Gastroesophageal sphincter (tissue), 4 donors: ENCODE measurements around the gene NUP155. TPM values are rescaled to one million over a fixed set of nuclear protein-coding genes. Genes with fewer than 3 reads are reported as not detected.
"Not testable (repeated sequence)": the region's sequence is repeated elsewhere in the genome, so short reads cannot be mapped to it uniquely, and the experiment has no call there.

Source experiments
- ATAC-seq: fragments of 150-250 bp; one replicate; pipeline ENCODE4 v1.9.1; 2016; ENCODE audit warnings: mild to moderate bottlenecking, moderate library complexity
- H3K27ac ChIP-seq, 4 donors: fragments of 200-600 bp; sonication (generic) in 3 of 4; 1 replicate in 3 of 4; 2 replicates in 1 of 4; pipeline ENCODE4 v1.5.1; 2016 to 2019
- H3K27me3 ChIP-seq: fragments of 200-600 bp; sonication (generic); one replicate; pipeline ENCODE4 v1.5.1; 2019
- H3K36me3 ChIP-seq, 2 donors: fragments of 200-600 bp; sonication (generic); one replicate each; pipeline ENCODE4 v1.5.1; 2019; ENCODE audit warnings: control low read depth in 1 of 2
- H3K4me1 ChIP-seq, 3 donors: fragments of 200-600 bp; sonication (generic); 1 replicate in 2 of 3; 2 replicates in 1 of 3; pipeline ENCODE4 v1.5.1; 2016 to 2019; ENCODE audit warnings: control low read depth in 2 of 3
- H3K4me3 ChIP-seq, 2 donors: fragments of 200-600 bp; sonication (generic); one replicate each; pipeline ENCODE4 v1.5.1; 2019; ENCODE audit warnings: mild to moderate bottlenecking in 1 of 2, moderate library complexity in 1 of 2
- H3K9me3 ChIP-seq, 3 donors: fragments of 200-600 bp; sonication (generic); one replicate each; pipeline ENCODE4 v1.5.1; 2017 to 2019; ENCODE audit warnings: control low read depth in 2 of 3
- CTCF ChIP-seq, 4 experiments: fragments of 200-600 bp in 2 of 4; fragments of 450-650 bp in 2 of 4; sonication (generic) in 1 of 4; IDR thresholded peaks; one replicate each; pipeline ENCODE4 v1.5.1; 2017 to 2019; ENCODE audit warnings: antibody characterized with exemption in 4 of 4, mild to moderate bottlenecking in 2 of 4, moderate library complexity in 2 of 4
- EP300 ChIP-seq: sonication (generic); formaldehyde crosslinking; IDR thresholded peaks from one replicate; pipeline ENCODE4 v1.6.1; 2017; ENCODE audit warnings: antibody characterized with exemption, mild to moderate bottlenecking
- POLR2A ChIP-seq, 2 donors: fragments of 450-650 bp; IDR thresholded peaks; one replicate each; pipeline ENCODE4 v1.6.1; 2017; ENCODE audit warnings: antibody characterized with exemption in 2 of 2, mild to moderate bottlenecking in 2 of 2, moderate library complexity in 1 of 2
- POLR2AphosphoS5 ChIP-seq: sonication (generic); formaldehyde crosslinking; IDR thresholded peaks from one replicate; pipeline ENCODE4 v1.6.1; 2017; ENCODE audit warnings: antibody characterized with exemption
- WGBS, 2 donors: methylation state at CpG; one replicate each; pipeline ENCODE4 v1.1.5; 2018; ENCODE audit warnings: low coverage in 1 of 2; 5-methylcytosine and 5-hydroxymethylcytosine counted together
- total RNA-seq, 4 donors: library from RNA; depleted of rRNA; stranded (reverse); fragments of >200 nt; gene quantifications; one replicate each; pipeline ENCODE4 v1.1.0, GENCODE V29; 2016

Gene NUP155
- total RNA-seq, 4 donors from 2014 or later: 15.6 to 22.3 (median 18.8) TPM

- H3K4me1 ChIP-seq: no peaks in the 10 kb centered on the region
- H3K27ac ChIP-seq: no peak overlapping the region
- ATAC-seq: no peak
- H3K36me3 ChIP-seq: peaks cover 0 to 97% of the 10 kb centered on the region in 2 donors
- 92 to 97% methylated on average over 4 of the region's 4 CpGs for WGBS, 2 donors
- H3K27me3 ChIP-seq: no peaks in the 10 kb centered on the region
- TF ChIP-seq POLR2AphosphoS5 (no peak), CTCF (IDR thresholded peaks at IDR 0.05) (no peak), POLR2A (IDR thresholded peaks at IDR 0.05) (no peak), EP300 (no peak)
- no peak overlapping the region for H3K4me3 ChIP-seq
- H3K9me3 ChIP-seq: no peaks in the 10 kb centered on the region
Measured at GRCh38 chr5:37316027-37316426, 54.9 kb downstream of the NUP155 start.

GRCh38 chr5:37310360-37310759 is 60.5 kb downstream of the NUP155 start:
- no peak for ATAC-seq
- WGBS, 2 donors: 82 to 94% methylated on average over 1 of the region's 1 CpG
- Histone ChIP-seq H3K4me1 (no peaks in the 10 kb centered on the region), H3K27me3 (no peaks in the 10 kb centered on the region), H3K27ac (no peak overlapping the region), H3K4me3 (no peak overlapping the region), H3K9me3 (no peaks in the 10 kb centered on the region), H3K36me3 (peaks cover 0 to 99% of the 10 kb centered on the region in 2 donors)
- no peak for TF ChIP-seq EP300
- no peak for TF ChIP-seq CTCF (IDR thresholded peaks at IDR 0.05)
- TF ChIP-seq POLR2A (IDR thresholded peaks at IDR 0.05): no peak
- no peak for TF ChIP-seq POLR2AphosphoS5

- H3K4me3 ChIP-seq: no peak overlapping the region
- H3K9me3 ChIP-seq: no peaks in the 10 kb centered on the region
- no peak for ATAC-seq
- no peaks in the 10 kb centered on the region for H3K27me3 ChIP-seq
- no peaks in the 10 kb centered on the region for H3K4me1 ChIP-seq
- peaks cover 0 to 99% of the 10 kb centered on the region in 2 donors for H3K36me3 ChIP-seq
- WGBS, 2 donors: 75 to 86% methylated on average over 2 to 4 of the region's 4 CpGs
- no peak overlapping the region for H3K27ac ChIP-seq
- TF ChIP-seq POLR2AphosphoS5: no peak
Measured at GRCh38 chr5:37308793-37309192, 62.1 kb downstream of the NUP155 start.

- Histone ChIP-seq H3K9me3 (no peaks in the 10 kb centered on the region), H3K27me3 (no peaks in the 10 kb centered on the region), H3K4me1 (no peaks in the 10 kb centered on the region), H3K27ac (no peak overlapping the region), H3K36me3 (peaks cover 10 to 100% of the 10 kb centered on the region in 2 donors), H3K4me3 (no peak overlapping the region)
- ATAC-seq: no peak
- WGBS, 2 donors: 100% methylated on average over 1 to 2 of the region's 2 CpGs
- TF ChIP-seq POLR2A (IDR thresholded peaks at IDR 0.05) (no peak), POLR2AphosphoS5 (no peak), EP300 (no peak), CTCF (IDR thresholded peaks at IDR 0.05) (no peak)
Measured at GRCh38 chr5:37304888-37305287, 66.0 kb downstream of the NUP155 start.

- ATAC-seq, H3K27me3 ChIP-seq, H3K4me1 ChIP-seq, H3K4me3 ChIP-seq, H3K9me3 ChIP-seq, H3K27ac ChIP-seq: not testable (repeated sequence)
- peaks cover 4 to 94% of the 10 kb centered on the region in 2 donors for H3K36me3 ChIP-seq
- whole genome bisulfite sequencing, 2 donors: 80 to 92% methylated on average over 1 to 7 of the region's 7 CpGs
Measured at GRCh38 chr5:37296313-37296712, 74.6 kb downstream of the NUP155 start.

- H3K9me3 ChIP-seq: no peaks in the 10 kb centered on the region
- WGBS, 2 donors: 87% methylated on average over 5 of the region's 5 CpGs; no CpG with 5 or more reads in 1 of the 2 donors
- H3K27ac ChIP-seq: no peak overlapping the region
- no peaks in the 10 kb centered on the region for H3K27me3 ChIP-seq
- no peaks in the 10 kb centered on the region for H3K36me3 ChIP-seq
- H3K4me3 ChIP-seq: no peak overlapping the region
- TF ChIP-seq POLR2AphosphoS5: no peak
- TF ChIP-seq EP300: no peak
- TF ChIP-seq POLR2A (IDR thresholded peaks at IDR 0.05): no peak
- TF ChIP-seq CTCF (IDR thresholded peaks at IDR 0.05): no peak
- no peaks in the 10 kb centered on the region for H3K4me1 ChIP-seq
- ATAC-seq: no peak
Measured at GRCh38 chr5:37283214-37283820, 87.6 kb downstream of the NUP155 start.
